Left lung (tissue), 10 donors: ENCODE measurements around the gene MRPS12. TPM values are rescaled to one million over a fixed set of nuclear protein-coding genes. Genes with fewer than 3 reads are reported as not detected.

Experiments
- ATAC-seq: fragments of 200-7000 bp; cut with Tn5 transposase; one replicate; pipeline ENCODE4 v1.9.1; 2020; ENCODE audit warnings: moderate library complexity
- DNase-seq, 4 donors: peaks; one replicate each; pipeline ENCODE4 v3.0.0-alpha.2; 2013 to 2020
- H3K27ac ChIP-seq, 2 donors: fragments of 200-600 bp; sonication (generic) in 1 of 2; one replicate each; pipeline versions ENCODE4 v1.5.0 to v1.8.0; 2020 to 2021
- H3K27me3 ChIP-seq, 2 donors: fragments of 200-600 bp; sonication (generic) in 1 of 2; one replicate each; pipeline versions ENCODE4 v1.5.0 to v1.8.0; 2020 to 2021
- H3K36me3 ChIP-seq, 2 donors: fragments of 200-600 bp; sonication (generic) in 1 of 2; one replicate each; pipeline versions ENCODE4 v1.5.0 to v1.8.0; 2020 to 2021
- H3K4me1 ChIP-seq, 2 donors: fragments of 200-600 bp; one replicate each; pipeline ENCODE4 v1.8.0; 2021
- H3K4me3 ChIP-seq, 2 donors: fragments of 200-600 bp; sonication (generic) in 1 of 2; one replicate each; pipeline versions ENCODE4 v1.5.0 to v1.8.0; 2020 to 2021; ENCODE audit warnings: mild to moderate bottlenecking in 1 of 2
- H3K9me3 ChIP-seq, 2 donors: fragments of 200-600 bp; sonication (generic) in 1 of 2; one replicate each; pipeline versions ENCODE4 v1.5.0 to v1.8.0; 2020 to 2021
- CTCF ChIP-seq, 2 donors: fragments of 200-600 bp; sonication (generic) in 1 of 2; IDR thresholded peaks; one replicate each; pipeline versions ENCODE4 v1.5.0 to v1.8.0; 2021; ENCODE audit warnings: antibody characterized with exemption in 2 of 2
- intact Hi-C, 2 donors: fragments of 100-400 bp; cut with DNase I; formaldehyde crosslinking; loops; one replicate each; pipeline versions ENCODE4 v1.11.2 to v1.14.2; 2022
- polyA plus RNA-seq, 6 donors: library from polyadenylated mRNA; unstranded; fragments of 120-200 nt; gene quantifications; one replicate each; pipeline ENCODE4 v1.2.1, GENCODE V29; 2013; ENCODE audit not compliant: insufficient read length in 6 of 6
- total RNA-seq, 2 donors: library from RNA; stranded (reverse); fragmentation: NEBNext Ultra II Directional; extraction: Animal tissue kit (Norgen Biotek cat#: 25700); gene quantifications; one replicate each; pipeline ENCODE4 v1.2.1, GENCODE V29; 2021
- donor health status: DM: no; HTN: yes; CAD: no.
- donor health status: DM: no; HTN: no; CAD: no.

Gene MRPS12
- total and polyA plus RNA-seq, 8 donors, result 11.8 to 39.8 (median 16.8) TPM

DNA sequence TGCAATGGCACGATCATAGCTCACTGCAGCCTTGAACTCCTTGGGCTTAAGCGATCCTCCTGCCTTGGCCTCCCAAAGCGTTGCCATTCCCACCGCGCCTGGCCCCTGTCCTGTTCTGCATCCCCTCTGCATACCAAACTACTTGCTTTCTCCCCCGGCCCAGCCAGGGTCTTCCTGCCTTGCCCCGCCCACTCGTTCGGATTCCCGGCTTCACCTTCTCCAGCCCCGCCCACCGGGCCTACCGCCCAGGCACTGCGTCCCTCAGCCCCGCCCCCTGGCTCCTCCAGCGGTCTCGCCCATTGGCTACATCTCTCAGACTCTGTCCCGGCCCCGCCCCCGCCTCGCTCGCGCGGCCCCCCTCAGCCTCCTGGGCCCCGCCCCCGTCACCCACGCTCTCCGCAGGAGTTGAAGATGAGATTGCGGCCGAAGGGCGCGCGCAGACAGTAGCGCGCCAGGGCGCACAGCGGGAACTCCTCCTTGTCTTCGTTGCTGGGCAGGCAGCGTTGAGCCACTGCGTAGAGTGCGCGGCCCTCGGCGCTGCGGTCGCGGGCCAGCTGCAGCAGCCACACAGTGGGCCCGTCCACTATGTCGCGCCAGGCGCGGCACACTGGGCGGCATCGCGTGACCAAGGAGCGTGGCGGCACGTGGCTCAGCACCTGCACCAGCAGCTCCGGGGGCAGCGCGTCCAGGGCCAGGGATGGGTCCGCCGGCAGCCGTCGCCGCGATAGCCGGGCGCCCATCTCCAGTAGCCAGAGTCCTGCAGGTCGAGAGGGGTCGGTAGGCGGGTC, 19.0 kb downstream of the MRPS12 start:
- DNase-seq (peak in 3 of 4 donors; percentile 79 to 92 (median 87)), ATAC-seq (peak; percentile 96)
- Histone ChIP-seq H3K9me3 (no peaks in the 10 kb centered on the region), H3K27ac (no peak overlapping the region), H3K36me3 (no peaks in the 10 kb centered on the region), H3K4me3 (peak overlapping the region; percentile 8 to 28), H3K4me1 (peaks cover 6 to 13% of the 10 kb centered on the region in 2 donors), H3K27me3 (peaks cover 0 to 20% of the 10 kb centered on the region in 2 donors)
- intact Hi-C loops, result no loop called here
- TF ChIP-seq CTCF (IDR thresholded peaks at IDR 0.05), result no peak

GRCh38 chr19:38951187-38951586, 20.4 kb downstream of the MRPS12 start:
- ATAC-seq (no peak), DNase-seq (no peak)
- Histone ChIP-seq H3K9me3 (no peaks in the 10 kb centered on the region), H3K36me3 (no peaks in the 10 kb centered on the region), H3K27me3 (peaks cover 0 to 20% of the 10 kb centered on the region in 2 donors), H3K4me3 (no peak overlapping the region), H3K27ac (no peak overlapping the region), H3K4me1 (peaks cover 6 to 13% of the 10 kb centered on the region in 2 donors)
- TF ChIP-seq CTCF (IDR thresholded peaks at IDR 0.05), result no peak
- intact Hi-C loops, result no loop called here

GRCh38 chr19:38952395-38953165, 21.8 kb downstream of the MRPS12 start:
- H3K9me3 ChIP-seq, result no peaks in the 10 kb centered on the region
- peaks cover 6 to 13% of the 10 kb centered on the region in 2 donors for H3K4me1 ChIP-seq
- H3K27me3 ChIP-seq, result peaks cover 0 to 20% of the 10 kb centered on the region in 2 donors
- H3K4me3 ChIP-seq, result no peak overlapping the region
- DNase-seq, result peak in 1 of 4 donors; percentile 21
- no peak for TF ChIP-seq CTCF (IDR thresholded peaks at IDR 0.05)
- ATAC-seq, result peak; percentile 72
- H3K36me3 ChIP-seq, result no peaks in the 10 kb centered on the region
- intact Hi-C loops, result no loop called here
- no peak overlapping the region for H3K27ac ChIP-seq

DNA sequence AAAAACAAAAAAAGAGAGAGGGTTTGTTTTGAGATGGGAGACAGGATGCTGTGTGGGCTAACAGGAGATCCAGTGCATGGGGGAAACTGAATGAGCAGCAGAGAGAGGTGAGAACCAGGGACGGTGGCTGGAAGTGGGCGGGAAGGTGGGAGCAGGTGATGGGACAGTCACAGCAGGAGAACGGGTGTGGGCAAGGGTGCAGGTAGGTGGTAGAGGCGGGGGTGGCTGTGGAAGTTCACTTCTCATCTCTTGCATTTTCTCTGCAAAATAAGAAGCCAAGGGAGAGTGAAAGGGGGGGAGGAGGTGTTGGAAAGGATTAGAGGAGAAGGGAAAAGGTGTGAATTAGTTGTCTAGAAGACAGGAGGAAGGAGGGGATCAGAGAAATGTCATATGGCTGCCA, 22.9 kb downstream of the MRPS12 start:
- Histone ChIP-seq H3K4me1 (peaks cover 6 to 13% of the 10 kb centered on the region in 2 donors), H3K27me3 (peaks cover 0 to 20% of the 10 kb centered on the region in 2 donors), H3K9me3 (no peaks in the 10 kb centered on the region), H3K4me3 (no peak overlapping the region), H3K27ac (no peak overlapping the region), H3K36me3 (no peaks in the 10 kb centered on the region)
- ATAC-seq (no peak), DNase-seq (no peak)
- intact Hi-C loops, result no loop called here
- no peak for TF ChIP-seq CTCF (IDR thresholded peaks at IDR 0.05)

GRCh38 chr19:38956264-38956663, 25.5 kb downstream of the MRPS12 start:
- Histone ChIP-seq H3K4me3 (no peak overlapping the region), H3K27me3 (no peaks in the 10 kb centered on the region), H3K27ac (no peak overlapping the region), H3K9me3 (no peaks in the 10 kb centered on the region), H3K4me1 (no peaks in the 10 kb centered on the region), H3K36me3 (no peaks in the 10 kb centered on the region)
- no peak for TF ChIP-seq CTCF (IDR thresholded peaks at IDR 0.05)
- intact Hi-C loops, result no loop called here
- ATAC-seq, result no peak
- no peak for DNase-seq
